ENCODE measurements around the gene FHOD3.

DNA sequence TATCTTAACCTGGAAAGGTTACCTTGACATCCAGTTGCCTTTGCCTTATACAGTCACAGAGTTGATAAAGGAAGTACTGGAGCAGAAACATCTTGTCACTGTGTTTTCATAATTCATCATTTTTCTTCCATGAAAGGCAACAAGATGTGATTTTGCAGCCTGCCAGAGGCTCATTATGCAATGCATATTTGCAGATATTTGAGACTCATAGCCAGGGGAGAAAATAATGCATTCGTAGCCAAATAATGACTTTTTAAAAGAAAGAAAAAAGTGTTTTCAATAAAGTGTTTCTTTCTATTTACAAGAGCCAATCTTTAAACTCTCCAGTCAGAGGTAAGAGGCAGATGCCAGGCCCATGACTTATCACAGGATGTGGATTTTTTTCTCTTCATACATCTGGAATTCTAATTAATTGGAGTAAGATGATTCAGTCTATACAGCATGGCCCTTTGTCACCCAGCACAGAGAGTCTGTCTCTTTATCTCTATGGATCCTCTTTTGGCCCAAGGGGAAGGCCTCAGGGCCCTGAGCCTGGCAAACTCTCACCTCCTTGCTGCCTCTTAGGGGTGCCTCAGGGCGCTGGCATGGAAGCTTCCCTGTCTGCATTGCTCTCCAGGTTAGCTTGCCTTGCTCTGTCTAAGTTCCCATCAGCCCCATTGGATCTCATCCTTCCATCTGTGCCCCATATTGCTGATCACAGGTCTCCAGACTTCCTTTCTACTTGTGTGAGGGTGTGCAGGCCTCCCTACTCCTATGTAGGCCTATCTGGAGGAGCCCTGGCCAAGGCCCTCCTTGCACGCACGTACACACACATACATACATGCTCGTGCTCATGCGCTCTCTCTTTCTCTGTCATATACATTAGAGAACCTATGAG lies 283.6 kb downstream of the FHOD3 start:
- TF ChIP-seq CTCF (IDR thresholded peaks at IDR 0.05; ENCODE audit: low read length) (no peak), EZH2phosphoT487 (IDR thresholded peaks at IDR 0.05; ENCODE audit: low read length) (no peak)

Data from MM.1S (cell line).